Measurements from ENCODE around the gene RBM4. TPM values are rescaled to one million over a fixed set of nuclear protein-coding genes. Genes with fewer than 3 reads are reported as not detected.
"Not testable (repeated sequence)": the region's sequence is repeated elsewhere in the genome, so short reads cannot be mapped to it uniquely, and the experiment has no call there.

The RBM4 gene, protein sequence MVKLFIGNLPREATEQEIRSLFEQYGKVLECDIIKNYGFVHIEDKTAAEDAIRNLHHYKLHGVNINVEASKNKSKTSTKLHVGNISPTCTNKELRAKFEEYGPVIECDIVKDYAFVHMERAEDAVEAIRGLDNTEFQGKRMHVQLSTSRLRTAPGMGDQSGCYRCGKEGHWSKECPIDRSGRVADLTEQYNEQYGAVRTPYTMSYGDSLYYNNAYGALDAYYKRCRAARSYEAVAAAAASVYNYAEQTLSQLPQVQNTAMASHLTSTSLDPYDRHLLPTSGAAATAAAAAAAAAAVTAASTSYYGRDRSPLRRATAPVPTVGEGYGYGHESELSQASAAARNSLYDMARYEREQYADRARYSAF
- total RNA-seq (125 TPM), polyA plus RNA-seq (ENCODE audit: insufficient read depth, low read depth, low replicate concordance) (168 TPM)
- long read RNA-seq, donor 1, transcript RBM4-203 (3 exons, 921 nt), result minor isoform, 15 of 58 reads
- long read RNA-seq, donor 1, transcript RBM4-205 (3 exons, 2,321 nt), result minor isoform, 5 of 58 reads
- long read RNA-seq, donor 1, transcript RBM4-201 (4 exons, 1,694 nt), result major isoform, 21 of 58 reads
- long read RNA-seq, donor 1, partial matches to known transcripts, result 10 of 58 reads
- long read RNA-seq, donor 1, other reads (novel, unspliced or antisense), result 0 of 58 reads
- long read RNA-seq, donor 2, transcript RBM4-203 (3 exons, 921 nt), result minor isoform, 26 of 106 reads
- long read RNA-seq, donor 2, transcript RBM4-206 (2 exons, 1,548 nt), result minor isoform, 6 of 106 reads
- long read RNA-seq, donor 2, transcript RBM4-201 (4 exons, 1,694 nt), result major isoform, 31 of 106 reads
- long read RNA-seq, donor 2, transcript RBM4-205 (3 exons, 2,321 nt), result minor isoform, 7 of 106 reads
- long read RNA-seq, donor 2, partial matches to known transcripts, result 30 of 106 reads
- long read RNA-seq, donor 2, other reads (novel, unspliced or antisense), result 0 of 106 reads
- long read RNA-seq, donor 3, transcript RBM4-203 (3 exons, 921 nt), result minor isoform, 29 of 227 reads
- long read RNA-seq, donor 3, transcript RBM4-201 (4 exons, 1,694 nt), result major isoform, 30 of 227 reads
- long read RNA-seq, donor 3, partial matches to known transcripts, result 139 of 227 reads
- long read RNA-seq, donor 3, other reads (novel, unspliced or antisense), result 14 of 227 reads
- long read RNA-seq, donor 4, transcript RBM4-201 (4 exons, 1,694 nt), result major isoform, 24 of 85 reads
- long read RNA-seq, donor 4, transcript RBM4-203 (3 exons, 921 nt), result minor isoform, 13 of 85 reads
- long read RNA-seq, donor 4, partial matches to known transcripts, result 28 of 85 reads
- long read RNA-seq, donor 4, other reads (novel, unspliced or antisense), result 11 of 85 reads
- long read RNA-seq, donor 5, partial matches to known transcripts, result 0 of 3 reads
- long read RNA-seq, donor 5, other reads (novel, unspliced or antisense), result 0 of 3 reads
- long read RNA-seq, donor 6, transcript RBM4-203 (3 exons, 921 nt), result major isoform, 36 of 137 reads
- long read RNA-seq, donor 6, transcript RBM4-205 (3 exons, 2,321 nt), result minor isoform, 7 of 137 reads
- long read RNA-seq, donor 6, transcript RBM4-201 (4 exons, 1,694 nt), result minor isoform, 30 of 137 reads
- long read RNA-seq, donor 6, transcript RBM4-206 (2 exons, 1,548 nt), result minor isoform, 5 of 137 reads
- long read RNA-seq, donor 6, partial matches to known transcripts, result 47 of 137 reads
- long read RNA-seq, donor 6, other reads (novel, unspliced or antisense), result 0 of 137 reads
- long read RNA-seq, donor 7, transcript RBM4-201 (4 exons, 1,694 nt), result major isoform, 35 of 62 reads
- long read RNA-seq, donor 7, transcript RBM4-203 (3 exons, 921 nt), result minor isoform, 6 of 62 reads
- long read RNA-seq, donor 7, partial matches to known transcripts, result 7 of 62 reads
- long read RNA-seq, donor 7, other reads (novel, unspliced or antisense), result 10 of 62 reads
- long read RNA-seq, donor 8, transcript RBM4-205 (3 exons, 2,321 nt), result minor isoform, 5 of 73 reads
- long read RNA-seq, donor 8, transcript RBM4-203 (3 exons, 921 nt), result major isoform, 28 of 73 reads
- long read RNA-seq, donor 8, transcript RBM4-201 (4 exons, 1,694 nt), result minor isoform, 17 of 73 reads
- long read RNA-seq, donor 8, transcript RBM4-206 (2 exons, 1,548 nt), result minor isoform, 7 of 73 reads
- long read RNA-seq, donor 8, partial matches to known transcripts, result 13 of 73 reads
- long read RNA-seq, donor 8, other reads (novel, unspliced or antisense), result 0 of 73 reads
- long read RNA-seq, donor 9, transcript RBM4-203 (3 exons, 921 nt), result major isoform, 19 of 59 reads
- long read RNA-seq, donor 9, transcript RBM4-201 (4 exons, 1,694 nt), result minor isoform, 11 of 59 reads
- long read RNA-seq, donor 9, partial matches to known transcripts, result 18 of 59 reads
- long read RNA-seq, donor 9, other reads (novel, unspliced or antisense), result 0 of 59 reads
- long read RNA-seq, donor 10, transcript RBM4-203 (3 exons, 921 nt), result minor isoform, 19 of 104 reads
- long read RNA-seq, donor 10, transcript RBM4-205 (3 exons, 2,321 nt), result minor isoform, 6 of 104 reads
- long read RNA-seq, donor 10, transcript RBM4-201 (4 exons, 1,694 nt), result major isoform, 21 of 104 reads
- long read RNA-seq, donor 10, transcript RBM4-204 (4 exons, 1,763 nt), result minor isoform, 7 of 104 reads
- long read RNA-seq, donor 10, partial matches to known transcripts, result 45 of 104 reads
- long read RNA-seq, donor 10, other reads (novel, unspliced or antisense), result 0 of 104 reads

DNA sequence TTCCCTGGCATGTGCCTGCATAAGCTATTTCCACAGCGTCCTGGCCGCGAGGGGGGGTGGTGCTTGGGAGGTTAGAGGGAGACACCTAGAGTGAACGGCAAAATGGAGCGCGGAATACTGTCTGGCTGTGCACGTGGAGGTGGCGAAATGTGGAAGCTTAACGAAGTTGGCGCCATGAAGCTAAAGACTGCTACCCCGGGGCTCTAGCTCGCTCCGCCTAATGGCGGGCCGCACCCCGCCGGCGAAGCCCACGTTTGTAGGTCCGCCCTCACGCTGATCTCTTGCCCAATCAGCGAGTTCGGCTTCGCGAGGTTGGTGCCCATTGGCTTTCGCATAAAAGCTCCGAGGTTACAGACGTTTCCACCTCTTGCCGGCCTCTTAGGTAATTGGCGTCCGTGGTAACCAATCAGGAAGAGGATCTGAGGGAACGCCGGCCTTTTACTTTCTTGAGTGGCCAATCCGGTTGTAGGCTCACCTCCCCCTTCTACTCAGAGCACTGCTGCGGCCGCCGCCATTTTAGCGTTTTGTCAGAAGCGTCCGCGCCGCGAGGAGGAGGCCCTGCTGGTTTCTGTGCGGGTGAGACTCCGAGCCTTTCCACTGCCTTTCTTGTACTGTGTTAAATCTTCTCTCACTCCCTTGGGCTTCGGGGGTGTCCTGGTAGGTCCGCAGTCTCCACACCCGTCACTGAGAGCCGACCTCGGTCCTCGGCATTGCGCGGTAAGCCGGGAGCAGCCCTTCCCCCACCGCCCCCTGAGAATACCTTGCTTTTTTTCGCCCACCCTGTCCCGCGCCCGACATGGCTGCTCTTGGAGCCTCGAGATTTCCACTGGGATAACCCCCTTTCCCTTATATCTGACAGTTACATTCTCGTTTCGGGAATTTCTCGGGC is at the start of gene RBM4:
RBM4 (plus strand) TSS at position 527 of the 889 bp plus-strand sequence. CDS start 1,009 bp downstream, outside the sequence.
- Histone ChIP-seq H3K36me3 (ENCODE audit: control insufficient read depth in 2 of 3, insufficient read depth in 3 of 3, low read length in 3 of 3) (peaks cover 8 to 13% (median 10%) of the 10 kb centered on the region in 3 donors), H3K4me3 (ENCODE audit: low read length in 3 of 3) (peak within 1 kb of the TSS; percentile 89 to 99 (median 95)), H3K9me3 (ENCODE audit: control insufficient read depth in 2 of 3, insufficient read depth in 1 of 3, low read length in 3 of 3) (no peaks in the 10 kb centered on the region), H3K4me1 (ENCODE audit: control insufficient read depth in 2 of 3, insufficient read depth in 2 of 3, low read depth in 1 of 3, low read length in 3 of 3) (peaks cover 8 to 30% (median 25%) of the 10 kb centered on the region in 3 donors), H3K27me3 (ENCODE audit: control insufficient read depth, insufficient read depth, low read length) (no peaks in the 10 kb centered on the region), H3K27ac (ENCODE audit: low read depth in 2 of 2, low read length in 2 of 2) (peak within 1 kb of the TSS; percentile 90 to 95), H3K9ac (ENCODE audit: low read length in 3 of 3) (peak within 1 kb of the TSS; percentile 91 to 98 (median 97))
- TF ChIP-seq, protein P1, sequence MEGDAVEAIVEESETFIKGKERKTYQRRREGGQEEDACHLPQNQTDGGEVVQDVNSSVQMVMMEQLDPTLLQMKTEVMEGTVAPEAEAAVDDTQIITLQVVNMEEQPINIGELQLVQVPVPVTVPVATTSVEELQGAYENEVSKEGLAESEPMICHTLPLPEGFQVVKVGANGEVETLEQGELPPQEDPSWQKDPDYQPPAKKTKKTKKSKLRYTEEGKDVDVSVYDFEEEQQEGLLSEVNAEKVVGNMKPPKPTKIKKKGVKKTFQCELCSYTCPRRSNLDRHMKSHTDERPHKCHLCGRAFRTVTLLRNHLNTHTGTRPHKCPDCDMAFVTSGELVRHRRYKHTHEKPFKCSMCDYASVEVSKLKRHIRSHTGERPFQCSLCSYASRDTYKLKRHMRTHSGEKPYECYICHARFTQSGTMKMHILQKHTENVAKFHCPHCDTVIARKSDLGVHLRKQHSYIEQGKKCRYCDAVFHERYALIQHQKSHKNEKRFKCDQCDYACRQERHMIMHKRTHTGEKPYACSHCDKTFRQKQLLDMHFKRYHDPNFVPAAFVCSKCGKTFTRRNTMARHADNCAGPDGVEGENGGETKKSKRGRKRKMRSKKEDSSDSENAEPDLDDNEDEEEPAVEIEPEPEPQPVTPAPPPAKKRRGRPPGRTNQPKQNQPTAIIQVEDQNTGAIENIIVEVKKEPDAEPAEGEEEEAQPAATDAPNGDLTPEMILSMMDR (IDR thresholded peaks at IDR 0.05; ENCODE audit: borderline replicate concordance, extremely low read depth, insufficient read depth), result no peak
- DNase-seq, result peak; percentile 98 to 100 (median 99)
- FAIRE-seq, result peak; percentile 88
- intact Hi-C loops (cut with DNase I), result no loop called here

DNA sequence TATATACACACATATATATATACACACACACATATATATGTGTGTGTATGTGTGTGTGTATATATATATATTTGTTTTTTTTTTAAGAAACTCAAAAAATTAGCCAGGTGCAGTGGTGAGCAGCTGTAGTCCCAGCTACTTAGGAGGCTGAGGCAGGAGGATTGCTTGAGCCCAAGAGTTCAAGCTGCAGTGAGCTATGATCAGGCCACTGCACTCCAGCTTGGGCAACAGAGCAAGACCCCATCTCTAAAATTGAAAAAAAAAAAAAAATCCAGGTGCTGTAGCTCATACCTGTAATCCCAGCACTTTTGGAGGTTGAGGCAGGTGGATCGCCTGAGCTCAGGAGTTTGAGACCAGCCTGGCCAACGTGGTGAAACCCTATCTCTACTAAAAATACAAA is 49.2 kb upstream of the RBM4 start:
- H3K9ac ChIP-seq (ENCODE audit: low read length in 3 of 3); H3K9me3 ChIP-seq (ENCODE audit: control insufficient read depth in 2 of 3, insufficient read depth in 1 of 3, low read length in 3 of 3); H3K36me3 ChIP-seq (ENCODE audit: control insufficient read depth in 2 of 3, insufficient read depth in 3 of 3, low read length in 3 of 3); intact Hi-C loops (cut with DNase I); DNase-seq; H3K27me3 ChIP-seq (ENCODE audit: control insufficient read depth, insufficient read depth, low read length); FAIRE-seq; H3K27ac ChIP-seq (ENCODE audit: low read depth in 2 of 2, low read length in 2 of 2); H3K4me3 ChIP-seq (ENCODE audit: low read length in 3 of 3): not testable (repeated sequence)
- H3K4me1 ChIP-seq (ENCODE audit: control insufficient read depth in 2 of 3, insufficient read depth in 2 of 3, low read depth in 1 of 3, low read length in 3 of 3), result peaks cover 0 to 14% (median 6%) of the 10 kb centered on the region in 3 donors

Data from kidney (tissue), 22 donors.